NCI-H1417 treated with DMSO at 0.1 percent for 48 hours (cell line): Measurements from ENCODE around the gene CYP2D6.
"Not testable (repeated sequence)": the region's sequence is repeated elsewhere in the genome, so short reads cannot be mapped to it uniquely, and the experiment has no call there.

Experiments
- DNase-seq: peaks from one replicate; lab custom pipeline; 2025; lab: John Stamatoyannopoulos, UW

The CYP2D6 gene

GRCh38 chr22:42158456-42159132 lies 28.0 kb upstream of the CYP2D6 start:
- DNase-seq: no peak

GRCh38 chr22:42156598-42156997 lies 26.0 kb upstream of the CYP2D6 start:
- DNase-seq: no peak

GRCh38 chr22:42156121-42156520 lies 25.5 kb upstream of the CYP2D6 start:
- no peak for DNase-seq

GRCh38 chr22:42155053-42155543 lies 24.5 kb upstream of the CYP2D6 start:
- DNase-seq: no peak

- no peak for DNase-seq
Measured at GRCh38 chr22:42154293-42155052, 23.9 kb upstream of the CYP2D6 start.

- DNase-seq: no peak
Measured at GRCh38 chr22:42152661-42153270, 22.2 kb upstream of the CYP2D6 start.

GRCh38 chr22:42151924-42152635 lies 21.5 kb upstream of the CYP2D6 start:
- DNase-seq: no peak

GRCh38 chr22:42150727-42151590 lies 20.3 kb upstream of the CYP2D6 start:
- no peak for DNase-seq

GRCh38 chr22:42149798-42150197 lies 19.2 kb upstream of the CYP2D6 start:
- not testable (repeated sequence) for DNase-seq

GRCh38 chr22:42145175-42145574 lies 14.6 kb upstream of the CYP2D6 start:
- DNase-seq: no peak

GRCh38 chr22:42143859-42144822 lies 13.5 kb upstream of the CYP2D6 start:
- DNase-seq: not testable (repeated sequence)

- DNase-seq: no peak
Measured at GRCh38 chr22:42142771-42143461, 12.3 kb upstream of the CYP2D6 start.

GRCh38 chr22:42141307-42142057 lies 10.9 kb upstream of the CYP2D6 start:
- not testable (repeated sequence) for DNase-seq

- not testable (repeated sequence) for DNase-seq
Measured at GRCh38 chr22:42140153-42140552, 9.5 kb upstream of the CYP2D6 start.

GRCh38 chr22:42139508-42139907 lies 8.9 kb upstream of the CYP2D6 start:
- DNase-seq: not testable (repeated sequence)

- no peak for DNase-seq
Measured at GRCh38 chr22:42138972-42139371, 8.4 kb upstream of the CYP2D6 start.

GRCh38 chr22:42138122-42138770 lies 7.6 kb upstream of the CYP2D6 start:
- DNase-seq: no peak

- not testable (repeated sequence) for DNase-seq
Measured at GRCh38 chr22:42135688-42136087, 5.1 kb upstream of the CYP2D6 start.
